ENCODE results near the gene IFT43.

The IFT43 gene

GRCh38 chr14:76112889-76113624 is 127.5 kb downstream of the IFT43 start:
- peaks cover 34% of the 10 kb centered on the region for H3K4me1 ChIP-seq (ENCODE audit: control insufficient read depth, insufficient read depth, low read length)
- no peak overlapping the region for H3K9ac ChIP-seq (ENCODE audit: low read depth, low read length)
- peak overlapping the region; percentile 71 for H3K27ac ChIP-seq (ENCODE audit: low read depth, low read length)
- H3K9me3 ChIP-seq (ENCODE audit: control insufficient read depth, insufficient read depth, low read length), result no peaks in the 10 kb centered on the region
- no peaks in the 10 kb centered on the region for H3K36me3 ChIP-seq (ENCODE audit: control insufficient read depth, insufficient read depth, low read length)
- 0 out of 2 replicates have a peak overlapping the region, but pooled peaks have one; percentile 15 for H3K4me3 ChIP-seq (ENCODE audit: low read depth, low read length)
- H3K27me3 ChIP-seq (ENCODE audit: control insufficient read depth, insufficient read depth, low read length), result peaks cover 5% of the 10 kb centered on the region; the same call in 1 of the 2 replicates

GRCh38 chr14:76113691-76114090 is 128.1 kb downstream of the IFT43 start:
- Histone ChIP-seq H3K4me3 (ENCODE audit: low read depth, low read length) (0 out of 2 replicates have a peak overlapping the region, but pooled peaks have one; percentile 15), H3K36me3 (ENCODE audit: control insufficient read depth, insufficient read depth, low read length) (no peaks in the 10 kb centered on the region), H3K27ac (ENCODE audit: low read depth, low read length) (peak overlapping the region; percentile 71), H3K9ac (ENCODE audit: low read depth, low read length) (no peak overlapping the region), H3K27me3 (ENCODE audit: control insufficient read depth, insufficient read depth, low read length) (peaks cover 5% of the 10 kb centered on the region; the same call in 1 of the 2 replicates), H3K4me1 (ENCODE audit: control insufficient read depth, insufficient read depth, low read length) (peaks cover 34% of the 10 kb centered on the region), H3K9me3 (ENCODE audit: control insufficient read depth, insufficient read depth, low read length) (no peaks in the 10 kb centered on the region)

GRCh38 chr14:76115010-76115422 is 129.5 kb downstream of the IFT43 start:
- Histone ChIP-seq H3K9me3 (ENCODE audit: control insufficient read depth, insufficient read depth, low read length) (no peaks in the 10 kb centered on the region), H3K27ac (ENCODE audit: low read depth, low read length) (peak overlapping the region; percentile 37), H3K4me3 (ENCODE audit: low read depth, low read length) (no peak overlapping the region), H3K9ac (ENCODE audit: low read depth, low read length) (no peak overlapping the region), H3K4me1 (ENCODE audit: control insufficient read depth, insufficient read depth, low read length) (peaks cover 34% of the 10 kb centered on the region), H3K27me3 (ENCODE audit: control insufficient read depth, insufficient read depth, low read length) (peaks cover 5% of the 10 kb centered on the region; the same call in 1 of the 2 replicates), H3K36me3 (ENCODE audit: control insufficient read depth, insufficient read depth, low read length) (no peaks in the 10 kb centered on the region)

DNA sequence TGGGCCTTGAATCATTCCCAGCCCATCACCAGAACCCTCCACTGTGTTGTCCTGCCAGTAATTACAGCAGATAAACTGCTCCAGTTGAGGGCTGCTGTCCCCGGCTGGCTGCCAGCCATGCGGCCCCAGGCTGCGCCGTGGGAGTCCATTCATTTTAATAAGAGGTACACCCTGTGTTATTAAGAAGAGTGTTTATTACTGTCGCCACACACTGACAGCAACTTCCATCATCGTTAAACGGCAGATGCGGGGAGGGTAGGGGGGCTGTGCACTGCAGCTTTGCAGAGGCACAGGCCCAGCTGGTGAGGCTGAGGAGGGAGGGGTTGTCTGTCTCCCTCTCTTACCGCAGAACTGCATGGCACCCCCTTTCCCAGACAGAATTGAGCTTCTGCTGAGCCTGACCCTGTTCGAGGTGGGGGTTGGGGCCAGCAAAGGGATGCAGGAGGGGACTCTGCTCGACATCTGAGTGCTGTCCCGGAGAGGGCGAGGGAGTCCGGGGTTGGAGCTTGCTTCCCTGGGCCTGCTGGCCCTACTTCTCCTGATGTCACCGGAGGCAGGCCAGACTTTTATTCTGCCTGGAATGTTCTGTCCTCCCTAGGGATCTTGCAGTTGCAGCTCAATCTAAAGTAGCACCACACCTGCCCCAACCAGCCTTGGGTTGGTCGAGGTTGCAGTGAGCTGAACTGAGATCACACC is 132.4 kb downstream of the IFT43 start:
- no peak overlapping the region for H3K4me3 ChIP-seq (ENCODE audit: low read depth, low read length)
- no peaks in the 10 kb centered on the region for H3K36me3 ChIP-seq (ENCODE audit: control insufficient read depth, insufficient read depth, low read length)
- H3K9me3 ChIP-seq (ENCODE audit: control insufficient read depth, insufficient read depth, low read length), result no peaks in the 10 kb centered on the region
- H3K4me1 ChIP-seq (ENCODE audit: control insufficient read depth, insufficient read depth, low read length), result peaks cover 30% of the 10 kb centered on the region
- peaks cover 5% of the 10 kb centered on the region; the same call in 1 of the 2 replicates for H3K27me3 ChIP-seq (ENCODE audit: control insufficient read depth, insufficient read depth, low read length)
- H3K9ac ChIP-seq (ENCODE audit: low read depth, low read length), result no peak overlapping the region
- no peak overlapping the region for H3K27ac ChIP-seq (ENCODE audit: low read depth, low read length)

- H3K9me3 ChIP-seq (ENCODE audit: control insufficient read depth, insufficient read depth, low read length), result no peaks in the 10 kb centered on the region
- no peak overlapping the region for H3K4me3 ChIP-seq (ENCODE audit: low read depth, low read length)
- no peaks in the 10 kb centered on the region for H3K36me3 ChIP-seq (ENCODE audit: control insufficient read depth, insufficient read depth, low read length)
- H3K27me3 ChIP-seq (ENCODE audit: control insufficient read depth, insufficient read depth, low read length), result peaks cover 5% of the 10 kb centered on the region; the same call in 1 of the 2 replicates
- H3K9ac ChIP-seq (ENCODE audit: low read depth, low read length), result no peak overlapping the region
- H3K27ac ChIP-seq (ENCODE audit: low read depth, low read length), result no peak overlapping the region
- peaks cover 27% of the 10 kb centered on the region for H3K4me1 ChIP-seq (ENCODE audit: control insufficient read depth, insufficient read depth, low read length)
Observed at GRCh38 chr14:76118594-76118993, 133.0 kb downstream of the IFT43 start.

- H3K4me3 ChIP-seq (ENCODE audit: low read depth, low read length), result no peak overlapping the region
- H3K4me1 ChIP-seq (ENCODE audit: control insufficient read depth, insufficient read depth, low read length), result peaks cover 7% of the 10 kb centered on the region
- no peak overlapping the region for H3K27ac ChIP-seq (ENCODE audit: low read depth, low read length)
- no peaks in the 10 kb centered on the region for H3K27me3 ChIP-seq (ENCODE audit: control insufficient read depth, insufficient read depth, low read length)
- no peaks in the 10 kb centered on the region for H3K36me3 ChIP-seq (ENCODE audit: control insufficient read depth, insufficient read depth, low read length)
- no peaks in the 10 kb centered on the region for H3K9me3 ChIP-seq (ENCODE audit: control insufficient read depth, insufficient read depth, low read length)
- H3K9ac ChIP-seq (ENCODE audit: low read depth, low read length), result no peak overlapping the region
Observed at GRCh38 chr14:76121089-76121748, 135.7 kb downstream of the IFT43 start.

DNA sequence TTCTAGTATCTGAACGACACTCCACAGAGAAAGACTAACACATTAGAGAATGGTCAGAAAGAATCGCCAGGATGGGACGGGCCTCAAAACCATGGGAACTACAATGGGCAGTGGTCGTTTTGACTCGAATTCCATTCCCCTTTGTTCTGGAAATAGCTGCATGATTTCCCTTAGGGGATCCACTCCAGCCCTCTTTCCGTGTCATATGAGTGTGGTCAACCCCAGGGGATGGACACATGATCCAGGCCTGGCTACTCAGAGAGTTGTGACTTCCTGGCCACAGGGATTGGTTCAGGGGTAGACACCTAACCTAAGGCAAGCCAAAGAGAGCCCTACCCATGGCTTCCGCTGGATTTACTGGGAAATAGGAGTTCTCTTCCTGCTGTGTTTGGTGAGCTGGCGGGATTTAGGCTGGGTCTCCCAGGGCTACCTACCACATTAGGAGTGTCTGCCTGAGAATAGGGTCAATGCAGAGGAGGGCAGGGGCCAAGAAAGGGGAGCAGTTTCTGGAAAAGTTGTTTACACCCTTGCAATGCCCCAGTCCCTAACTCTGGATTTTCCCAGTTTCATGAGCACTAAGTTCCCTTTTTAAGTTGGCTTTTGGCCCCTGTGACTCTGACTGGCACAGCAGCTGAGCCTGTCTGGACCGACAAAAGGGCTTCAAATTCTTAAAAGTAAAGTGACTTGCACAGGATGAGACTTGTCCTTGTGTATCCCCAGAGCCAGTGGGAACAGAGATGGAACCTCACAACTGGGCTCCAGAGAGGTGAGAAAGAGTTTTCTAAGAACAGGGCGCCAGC is 138.1 kb downstream of the IFT43 start:
- H3K36me3 ChIP-seq (ENCODE audit: control insufficient read depth, insufficient read depth, low read length), result no peaks in the 10 kb centered on the region
- H3K9ac ChIP-seq (ENCODE audit: low read depth, low read length), result no peak overlapping the region
- no peaks in the 10 kb centered on the region for H3K9me3 ChIP-seq (ENCODE audit: control insufficient read depth, insufficient read depth, low read length)
- H3K27me3 ChIP-seq (ENCODE audit: control insufficient read depth, insufficient read depth, low read length), result no peaks in the 10 kb centered on the region
- no peak overlapping the region for H3K27ac ChIP-seq (ENCODE audit: low read depth, low read length)
- no peak overlapping the region for H3K4me3 ChIP-seq (ENCODE audit: low read depth, low read length)
- peaks cover 7% of the 10 kb centered on the region for H3K4me1 ChIP-seq (ENCODE audit: control insufficient read depth, insufficient read depth, low read length)

- H3K27ac ChIP-seq (ENCODE audit: low read depth, low read length), result no peak overlapping the region
- H3K4me1 ChIP-seq (ENCODE audit: control insufficient read depth, insufficient read depth, low read length), result peaks cover 7% of the 10 kb centered on the region
- H3K4me3 ChIP-seq (ENCODE audit: low read depth, low read length), result no peak overlapping the region
- no peaks in the 10 kb centered on the region for H3K9me3 ChIP-seq (ENCODE audit: control insufficient read depth, insufficient read depth, low read length)
- H3K36me3 ChIP-seq (ENCODE audit: control insufficient read depth, insufficient read depth, low read length), result no peaks in the 10 kb centered on the region
- peaks cover 7% of the 10 kb centered on the region for H3K27me3 ChIP-seq (ENCODE audit: control insufficient read depth, insufficient read depth, low read length)
- no peak overlapping the region for H3K9ac ChIP-seq (ENCODE audit: low read depth, low read length)
Observed at GRCh38 chr14:76125511-76125910, 139.9 kb downstream of the IFT43 start.

DNA sequence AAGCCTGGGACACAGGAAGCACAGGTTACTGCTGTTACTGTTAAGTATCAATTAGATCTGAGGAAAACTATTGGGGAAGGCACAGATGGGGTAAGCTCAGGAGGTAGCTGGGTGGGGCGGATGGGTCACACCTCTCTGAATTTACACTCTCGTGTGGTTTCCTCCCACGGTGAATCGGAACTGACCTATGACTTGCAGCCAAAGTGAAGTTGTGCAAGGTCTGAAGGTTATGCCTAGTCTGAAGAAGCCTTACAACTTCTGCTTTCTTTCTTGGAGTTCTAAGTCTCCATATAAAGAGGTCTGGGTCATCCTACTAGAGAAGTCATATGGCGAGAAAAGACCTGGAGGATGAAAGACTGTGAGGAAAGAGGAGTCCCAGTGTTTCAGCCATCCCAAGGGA is 140.5 kb downstream of the IFT43 start:
- Histone ChIP-seq H3K27me3 (ENCODE audit: control insufficient read depth, insufficient read depth, low read length) (peaks cover 12% of the 10 kb centered on the region), H3K4me3 (ENCODE audit: low read depth, low read length) (no peak overlapping the region), H3K9ac (ENCODE audit: low read depth, low read length) (no peak overlapping the region), H3K27ac (ENCODE audit: low read depth, low read length) (no peak overlapping the region), H3K36me3 (ENCODE audit: control insufficient read depth, insufficient read depth, low read length) (no peaks in the 10 kb centered on the region), H3K4me1 (ENCODE audit: control insufficient read depth, insufficient read depth, low read length) (peaks cover 11% of the 10 kb centered on the region), H3K9me3 (ENCODE audit: control insufficient read depth, insufficient read depth, low read length) (no peaks in the 10 kb centered on the region)

- no peak overlapping the region for H3K27ac ChIP-seq (ENCODE audit: low read depth, low read length)
- H3K9ac ChIP-seq (ENCODE audit: low read depth, low read length), result no peak overlapping the region
- no peaks in the 10 kb centered on the region for H3K9me3 ChIP-seq (ENCODE audit: control insufficient read depth, insufficient read depth, low read length)
- no peak overlapping the region for H3K4me3 ChIP-seq (ENCODE audit: low read depth, low read length)
- H3K36me3 ChIP-seq (ENCODE audit: control insufficient read depth, insufficient read depth, low read length), result no peaks in the 10 kb centered on the region
- peaks cover 40% of the 10 kb centered on the region for H3K27me3 ChIP-seq (ENCODE audit: control insufficient read depth, insufficient read depth, low read length)
- H3K4me1 ChIP-seq (ENCODE audit: control insufficient read depth, insufficient read depth, low read length), result 0 out of 2 replicates have a peak, but pooled peaks cover 4% of the 10 kb centered on the region
Observed at GRCh38 chr14:76129851-76130576, 144.5 kb downstream of the IFT43 start.
